ENCODE measurements around the gene CCL17. TPM values are rescaled to one million over a fixed set of nuclear protein-coding genes. Genes with fewer than 3 reads are reported as not detected.

The CCL17 gene
- total and polyA plus RNA-seq, 2 of the 4 experiments (the other 2 are of a cell fraction), result not detected

GRCh38 chr16:57464523-57464922, 60.0 kb downstream of the CCL17 start:
- Histone ChIP-seq H2AFZ (replicated peaks; ENCODE audit: low read length, poor library complexity) (no peak overlapping the region), H4K20me1 (ENCODE audit: insufficient read depth, low read length) (peaks cover 9% of the 10 kb centered on the region; the same call in 1 of the 2 replicates), H2AK5ac (ENCODE audit: low read depth, low read length) (no peak overlapping the region), H4K5ac (ENCODE audit: low read depth, low read length) (no peak overlapping the region), H3K4me2 (ENCODE audit: low read depth, low read length) (no peak overlapping the region), H3K27me3 (ENCODE audit: control insufficient read depth, insufficient read depth, low read length) (no peaks in the 10 kb centered on the region), H2BK20ac (ENCODE audit: low read depth, low read length) (no peak overlapping the region), H2BK15ac (ENCODE audit: low read depth, low read length) (no peak overlapping the region), H3K27ac (ENCODE audit: insufficient read depth, low read length) (no peak overlapping the region), H3K23ac (ENCODE audit: low read depth, low read length) (no peak overlapping the region), H3K9me1 (ENCODE audit: insufficient read depth, low read length) (no peaks in the 10 kb centered on the region), H3K56ac (ENCODE audit: extremely low read depth, insufficient read depth, low read length) (no peak overlapping the region), H3K4me1 (ENCODE audit: control insufficient read depth, insufficient read depth, low read length) (peaks cover 4% of the 10 kb centered on the region), H3K9ac (ENCODE audit: low read depth, low read length) (no peak overlapping the region), H2AK9ac (replicated peaks; ENCODE audit: low read depth, low read length, poor library complexity) (no peak overlapping the region), H3K18ac (ENCODE audit: low read depth, low read length) (no peak overlapping the region), H3K36me3 (ENCODE audit: control insufficient read depth, insufficient read depth, low read length) (peaks cover 44% of the 10 kb centered on the region), H3K4me3 (ENCODE audit: insufficient read depth, low read depth, low read length) (no peak overlapping the region), H3K4ac (ENCODE audit: low read depth, low read length) (no peak overlapping the region), H2BK5ac (ENCODE audit: low read depth, low read length, poor library complexity, severe bottlenecking) (no peak overlapping the region), H3K14ac (replicated peaks; ENCODE audit: low read depth, low read length) (no peak overlapping the region), H3K9me3 (ENCODE audit: control insufficient read depth, insufficient read depth, low read length) (no peaks in the 10 kb centered on the region), H3K79me1 (ENCODE audit: low read depth in 1 of 2, low read length in 2 of 2) (peaks cover 17 to 48% of the 10 kb centered on the region in 2 experiments), H4K8ac (ENCODE audit: low read depth in 2 of 2, low read length in 2 of 2) (no peak overlapping the region), H4K91ac (ENCODE audit: insufficient read depth, low read depth, low read length) (no peak overlapping the region), H2BK120ac (ENCODE audit: low read depth, low read length) (no peak overlapping the region)
- intact Hi-C loops (cut with micrococcal nuclease) (no loop called here), in situ Hi-C loops (cut with MboI; ENCODE audit: low sequenced_read_pairs) (no loop called here), dilution Hi-C loops (cut with HindIII; ENCODE audit: low sequenced_read_pairs, unreplicated experiment) (no loop called here)
- ATAC-seq (ENCODE audit: low read depth) (no peak), DNase-seq (no peak)
- ChIA-PET CTCF (interaction anchor here (1.6 kb wide), 1 partner anchor 55 kb away, joined by 4 read pairs; no protein-coding TSS in a partner anchor), POLR2A (ENCODE audit: unreplicated experiment) (no interaction called here)
- TF ChIP-seq RCOR1 (IDR thresholded peaks at IDR 0.05; ENCODE audit: insufficient replicate concordance, low read length) (no peak), CEBPB (IDR thresholded peaks at IDR 0.05; ENCODE audit: low read depth, low read length) (no peak), MAFK (IDR thresholded peaks at IDR 0.05; ENCODE audit: low read depth, low read length) (no peak)
- BruUV-seq (replicated peaks), result no TSS peak
- no CpG with 5 or more reads among the region's 2 CpGs for WGBS, 2 experiments (ENCODE audit: extremely low coverage in 2 of 2, insufficient read length in 1 of 2)

Other genes starting within 250 kb of the CCL17 start
- 50.2 and 52.2 TPM in 2 replicates for gene PSME3IP1, start 218.7 kb upstream of the CCL17 start, total RNA-seq (2012; rRNA removed)
- gene PSME3IP1, start 218.7 kb upstream of the CCL17 start, polyA plus RNA-seq (2012; rRNA removed), result 71.2 and 75.2 TPM in 2 replicates
- gene RSPRY1, start 218.4 kb upstream of the CCL17 start, total RNA-seq (2012; rRNA removed), result 59.2 and 62.2 TPM in 2 replicates
- gene RSPRY1, start 218.4 kb upstream of the CCL17 start, polyA plus RNA-seq (2012; rRNA removed), result 23.7 and 25.2 TPM in 2 replicates
- gene ARL2BP, start 159.5 kb upstream of the CCL17 start, total RNA-seq (2012; rRNA removed), result 73.7 and 77.8 TPM in 2 replicates
- 46.8 and 46.9 TPM in 2 replicates for gene ARL2BP, start 159.5 kb upstream of the CCL17 start, polyA plus RNA-seq (2012; rRNA removed)
- not detected in 2 replicates for gene PLLP, start 120.1 kb upstream of the CCL17 start, total RNA-seq (2012; rRNA removed)
- gene PLLP, start 120.1 kb upstream of the CCL17 start, polyA plus RNA-seq (2012; rRNA removed), result 0.05 TPM in 1 of 2 replicates, not detected in the other
- not detected in 2 replicates for gene CCL22, start 46.0 kb upstream of the CCL17 start, total RNA-seq (2012; rRNA removed)
- not detected in 2 replicates for gene CCL22, start 46.0 kb upstream of the CCL17 start, polyA plus RNA-seq (2012; rRNA removed)
- under 0.01 and 0.18 TPM in 2 replicates for gene CX3CL1, start 32.3 kb upstream of the CCL17 start, total RNA-seq (2012; rRNA removed)
- 0.77 and 0.89 TPM in 2 replicates for gene CX3CL1, start 32.3 kb upstream of the CCL17 start, polyA plus RNA-seq (2012; rRNA removed)
- 42.2 and 47.7 TPM in 2 replicates for gene CIAPIN1, start 42.6 kb downstream of the CCL17 start, total RNA-seq (2012; rRNA removed)
- 40.2 and 41.6 TPM in 2 replicates for gene CIAPIN1, start 42.6 kb downstream of the CCL17 start, polyA plus RNA-seq (2012; rRNA removed)
- 50.0 and 57.9 TPM in 2 replicates for gene COQ9, start 42.7 kb downstream of the CCL17 start, total RNA-seq (2012; rRNA removed)
- 56.1 and 58.5 TPM in 2 replicates for gene COQ9, start 42.7 kb downstream of the CCL17 start, polyA plus RNA-seq (2012; rRNA removed)
- 188 and 340 TPM in 2 replicates for gene POLR2C, start 57.9 kb downstream of the CCL17 start, total RNA-seq (2012; rRNA removed)
- 136 and 137 TPM in 2 replicates for gene POLR2C, start 57.9 kb downstream of the CCL17 start, polyA plus RNA-seq (2012; rRNA removed)
- gene DOK4, start 81.7 kb downstream of the CCL17 start, total RNA-seq (2012; rRNA removed), result 20.3 and 22.0 TPM in 2 replicates
- 25.9 and 30.1 TPM in 2 replicates for gene DOK4, start 81.7 kb downstream of the CCL17 start, polyA plus RNA-seq (2012; rRNA removed)
- 5.4 and 5.6 TPM in 2 replicates for gene CCDC102A, start 131.8 kb downstream of the CCL17 start, total RNA-seq (2012; rRNA removed)
- gene CCDC102A, start 131.8 kb downstream of the CCL17 start, polyA plus RNA-seq (2012; rRNA removed), result 8.5 and 11.4 TPM in 2 replicates
- gene ADGRG5, start 137.9 kb downstream of the CCL17 start, total RNA-seq (2012; rRNA removed), result not detected in 2 replicates
- not detected in 2 replicates for gene ADGRG5, start 137.9 kb downstream of the CCL17 start, polyA plus RNA-seq (2012; rRNA removed)
- gene ADGRG1, start 223.9 kb downstream of the CCL17 start, total RNA-seq (2012; rRNA removed), result 0.83 and 0.90 TPM in 2 replicates
- gene ADGRG1, start 223.9 kb downstream of the CCL17 start, polyA plus RNA-seq (2012; rRNA removed), result 7.0 and 8.4 TPM in 2 replicates

All from IMR-90 (cell line).